C1 segment of cervical spinal cord (tissue), 14 donors: Measurements from ENCODE around the gene MTM1.

Experiments
- DNase-seq, 14 donors: peaks; one replicate each; lab custom pipeline; 2025; lab: John Stamatoyannopoulos, UW

Gene MTM1

DNA sequence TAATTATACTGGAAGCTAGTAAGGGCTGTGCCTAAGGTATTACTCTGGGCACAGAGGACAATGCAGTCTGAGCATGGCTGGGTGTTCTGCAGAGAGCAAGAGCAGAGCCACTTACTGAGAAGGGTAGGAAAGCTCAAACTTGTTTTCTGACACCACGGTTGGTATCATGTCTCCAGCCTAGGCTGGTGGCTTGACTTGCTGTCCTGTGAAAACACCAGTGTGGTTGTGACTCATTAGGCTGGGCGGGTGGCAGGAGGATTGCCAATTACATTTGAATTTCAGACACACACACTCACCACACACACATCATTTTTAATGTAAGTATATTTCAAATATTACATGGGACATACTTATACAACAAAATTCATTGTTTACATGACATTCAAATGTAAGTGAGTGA, 19.7 kb upstream of the MTM1 start:
- no peak for DNase-seq

DNA sequence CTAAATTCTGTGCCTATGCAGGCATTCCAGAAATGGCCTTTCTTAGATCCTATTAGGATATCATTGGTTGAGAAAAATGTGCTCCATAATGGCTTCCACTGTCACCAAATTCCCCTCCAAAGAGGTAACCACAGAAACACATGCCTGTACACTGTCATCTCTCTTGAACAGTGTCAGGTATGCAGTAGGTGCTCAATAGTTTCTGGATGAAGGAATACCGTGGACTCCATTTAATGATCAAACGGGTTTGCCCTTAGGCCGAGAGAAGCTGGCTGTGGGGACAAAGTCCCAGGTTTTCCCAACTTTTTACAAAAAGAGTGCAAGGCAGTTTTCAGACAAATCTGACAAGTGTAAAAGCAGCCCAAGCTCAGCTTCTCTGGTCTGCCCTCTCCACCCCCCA, 16.5 kb upstream of the MTM1 start:
- no peak for DNase-seq

DNA sequence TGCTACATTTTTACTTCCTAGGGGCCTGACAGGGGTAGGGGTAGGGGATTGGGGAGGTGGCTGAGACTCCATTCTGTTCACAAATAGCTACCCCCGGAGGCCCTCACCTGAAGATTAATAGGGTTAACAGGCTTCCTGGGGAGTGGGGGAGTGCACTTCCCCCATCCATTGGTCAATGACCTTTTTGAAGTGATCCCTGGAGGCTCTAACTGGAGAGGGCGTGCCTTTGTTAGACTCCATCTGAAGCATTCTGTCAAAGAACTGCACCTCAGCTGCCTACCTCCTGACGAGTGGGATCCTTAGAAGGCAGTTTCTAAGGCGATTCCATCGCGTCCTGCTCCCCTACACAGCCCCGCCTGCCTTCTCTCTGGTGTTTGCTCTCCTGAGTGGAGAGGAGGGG, 10.0 kb upstream of the MTM1 start:
- no peak for DNase-seq

DNA sequence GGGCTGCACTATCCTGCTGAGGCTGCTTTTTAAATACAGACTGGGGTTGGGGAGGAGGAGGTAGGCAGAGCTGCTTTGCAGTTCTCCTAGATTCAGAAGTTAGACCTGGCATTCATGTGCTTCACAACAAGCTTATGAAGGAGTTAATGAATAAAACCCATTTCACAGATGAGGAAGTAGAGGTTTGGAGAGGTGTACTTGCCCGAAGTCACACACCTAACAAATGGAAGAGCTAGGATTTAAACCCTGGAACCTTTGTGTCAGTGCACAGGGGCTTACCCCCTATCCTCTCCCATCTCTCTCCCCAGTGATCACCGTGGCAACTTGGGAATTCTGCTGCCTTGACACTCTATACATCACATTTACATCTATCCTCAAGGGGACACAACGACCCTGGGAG, 3.6 kb upstream of the MTM1 start:
- DNase-seq = no peak

DNA sequence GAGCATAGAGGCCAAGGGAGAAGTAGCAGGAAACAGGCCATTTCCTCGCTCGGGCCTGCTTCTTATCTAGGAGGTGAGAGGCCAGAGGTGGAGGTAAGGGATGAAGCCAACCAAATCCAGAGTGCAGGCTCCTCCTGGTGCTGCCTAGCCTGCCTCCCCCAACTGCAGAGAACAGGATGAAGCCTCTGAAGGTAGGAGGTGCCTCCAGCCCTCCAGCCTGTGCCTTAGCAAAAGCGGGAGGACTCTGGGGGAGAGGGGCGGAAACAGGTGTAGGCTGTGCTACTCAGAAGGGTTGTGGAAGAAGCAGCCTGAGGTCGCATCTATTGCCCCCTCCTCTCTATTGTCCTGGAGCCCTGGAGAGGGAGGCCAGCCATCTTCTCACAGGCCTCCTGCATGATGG, 2.9 kb upstream of the MTM1 start:
- DNase-seq = no peak

DNA sequence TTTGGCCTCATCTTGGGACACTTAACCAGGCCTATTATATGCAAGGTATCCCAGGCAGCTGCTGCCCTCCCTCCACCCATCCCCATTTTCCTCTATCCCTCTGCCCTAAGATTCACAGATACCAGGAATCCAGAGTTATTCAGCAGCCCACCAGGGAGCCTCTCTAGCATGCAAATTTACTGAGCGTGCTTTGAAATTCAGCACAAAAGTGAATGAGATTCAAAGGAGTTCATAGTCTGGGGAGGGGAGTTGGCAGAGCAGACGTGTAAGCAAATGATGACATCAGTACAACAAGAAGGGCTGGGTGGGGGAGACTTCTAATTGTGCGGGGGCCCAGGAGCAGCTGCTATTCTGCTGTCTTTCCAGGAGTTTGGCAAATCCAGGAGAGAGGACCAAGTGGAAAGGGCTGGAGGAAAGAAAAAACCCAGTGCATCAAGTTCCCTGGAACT, 1.7 kb upstream of the MTM1 start:
- peak in 1 of 14 donors; percentile 9 for DNase-seq

DNA sequence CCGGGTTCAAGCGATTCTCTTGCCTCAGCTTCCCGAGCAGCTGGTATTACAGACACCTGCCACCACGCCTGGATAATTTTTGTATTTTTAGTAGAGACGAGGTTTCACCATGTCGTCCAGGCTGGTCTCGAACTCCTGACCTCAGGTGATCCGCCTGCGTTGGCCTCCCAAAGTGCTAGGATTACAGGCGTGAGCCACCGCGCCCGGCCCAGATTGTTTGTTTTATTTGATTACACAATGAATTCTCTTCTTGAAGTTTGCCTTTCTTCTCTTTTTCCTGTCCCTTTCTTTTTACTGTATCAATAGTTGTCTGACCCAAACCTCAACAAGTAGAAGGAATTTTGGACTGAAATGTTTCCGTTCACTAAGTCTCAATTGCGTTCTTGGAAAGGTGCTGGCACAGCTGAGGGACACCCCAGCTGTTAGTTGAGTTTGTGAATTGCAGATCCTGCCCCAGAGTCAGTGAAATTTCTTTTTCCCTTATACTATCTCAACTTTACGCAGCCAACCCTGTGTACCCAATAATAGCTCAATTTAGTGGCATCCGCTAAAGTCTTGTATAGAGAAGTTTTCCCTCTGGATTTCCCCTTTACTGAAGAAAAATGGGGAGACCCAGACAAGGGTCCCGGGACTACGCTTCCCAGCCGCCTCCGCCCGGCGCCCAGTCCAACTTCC, 639 bp upstream of the MTM1 start:
- no peak for DNase-seq

DNA sequence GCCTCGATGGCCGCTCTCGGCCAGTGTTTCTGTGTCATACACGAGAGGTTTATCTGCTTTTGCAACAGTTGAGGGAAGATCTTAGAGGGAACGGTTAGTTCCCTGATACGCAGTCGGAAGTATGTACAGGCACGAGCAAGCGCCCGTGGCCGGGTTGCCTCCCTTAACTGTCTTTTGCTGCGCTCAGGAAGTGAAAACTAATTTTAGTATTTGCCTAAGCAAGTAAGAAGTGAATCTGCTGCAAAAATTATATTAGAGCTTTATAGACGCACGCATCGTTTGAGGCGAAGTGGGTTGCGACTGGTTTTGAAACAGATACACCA, 695 bp downstream of the MTM1 start:
- DNase-seq = no peak

DNA sequence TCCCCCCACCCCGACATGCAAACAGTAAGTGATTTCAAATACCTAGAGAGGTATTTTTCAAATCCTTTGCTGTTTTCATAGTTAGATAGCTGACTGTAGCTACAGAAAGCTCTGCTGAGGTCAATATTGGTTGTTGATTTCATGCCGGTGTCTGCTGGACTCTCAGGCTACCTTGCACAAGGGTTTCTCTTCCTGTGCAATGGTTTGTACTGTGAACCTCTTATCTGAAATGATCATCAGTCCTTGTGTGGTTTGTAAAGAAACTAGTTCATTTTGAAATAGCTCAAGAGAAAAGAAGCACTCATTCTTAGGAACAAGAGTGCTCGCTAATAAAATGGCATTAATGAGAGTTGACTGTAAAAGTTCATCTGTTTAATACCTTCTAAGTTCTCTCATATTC, 2.1 kb downstream of the MTM1 start:
- no peak for DNase-seq

DNA sequence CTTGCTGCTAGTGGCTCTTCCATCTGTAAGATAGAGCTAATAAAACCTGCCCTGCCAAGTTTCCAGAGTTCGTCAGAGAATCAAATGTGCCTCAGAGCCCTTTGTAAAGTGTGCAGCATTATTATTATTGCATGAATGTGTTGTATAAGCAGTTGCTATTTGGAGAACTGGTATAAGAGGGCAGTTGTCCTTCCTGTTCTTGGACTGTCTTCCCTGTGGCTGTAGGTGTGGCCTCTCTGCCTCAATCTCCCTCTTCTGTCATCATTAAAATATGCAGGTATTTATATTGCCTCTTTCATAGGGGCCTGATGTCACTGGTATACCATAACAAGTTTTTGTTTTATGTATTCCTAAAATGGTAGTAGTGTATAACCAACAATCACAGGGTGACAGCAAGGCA, 3.8 kb downstream of the MTM1 start:
- no peak for DNase-seq

DNA sequence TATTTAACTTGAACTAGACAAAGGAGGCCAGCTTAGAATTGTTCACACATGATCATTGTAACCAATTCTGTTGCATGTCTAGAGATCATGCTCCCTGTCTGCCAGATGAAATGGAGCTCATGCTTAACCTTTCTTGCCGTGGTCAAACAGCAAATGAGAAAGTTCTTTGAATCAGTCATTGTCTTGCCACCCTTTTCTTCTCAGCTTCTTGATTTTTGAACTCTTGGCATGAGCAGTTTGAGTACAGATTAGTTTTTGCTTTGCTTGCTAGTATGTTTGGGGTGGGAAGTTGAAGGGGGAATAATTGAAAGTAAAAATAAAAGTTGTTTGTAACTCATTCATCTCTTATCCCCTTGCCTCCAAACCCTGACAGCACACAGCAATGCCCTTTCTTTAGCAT, 4.7 kb downstream of the MTM1 start:
- no peak for DNase-seq

DNA sequence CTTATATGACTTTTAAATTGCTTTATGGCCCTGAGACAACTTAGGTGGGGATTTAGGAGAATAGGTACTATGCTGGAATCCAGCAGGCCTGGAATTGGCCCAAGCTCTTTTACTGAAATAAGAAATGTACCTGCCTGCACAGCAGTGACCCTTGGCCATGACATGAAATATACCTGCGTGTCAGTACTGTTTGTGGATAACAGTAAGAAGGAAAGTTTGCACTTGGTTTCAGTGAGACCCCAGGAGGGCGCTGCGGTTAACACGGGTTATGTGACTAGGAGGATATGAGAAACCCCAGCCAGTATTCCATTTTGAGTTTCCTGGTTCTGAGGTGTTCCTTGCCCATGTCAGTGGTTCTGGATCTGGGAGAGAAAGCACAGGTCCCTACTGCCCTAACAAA, 5.3 kb downstream of the MTM1 start:
- DNase-seq = no peak

DNA sequence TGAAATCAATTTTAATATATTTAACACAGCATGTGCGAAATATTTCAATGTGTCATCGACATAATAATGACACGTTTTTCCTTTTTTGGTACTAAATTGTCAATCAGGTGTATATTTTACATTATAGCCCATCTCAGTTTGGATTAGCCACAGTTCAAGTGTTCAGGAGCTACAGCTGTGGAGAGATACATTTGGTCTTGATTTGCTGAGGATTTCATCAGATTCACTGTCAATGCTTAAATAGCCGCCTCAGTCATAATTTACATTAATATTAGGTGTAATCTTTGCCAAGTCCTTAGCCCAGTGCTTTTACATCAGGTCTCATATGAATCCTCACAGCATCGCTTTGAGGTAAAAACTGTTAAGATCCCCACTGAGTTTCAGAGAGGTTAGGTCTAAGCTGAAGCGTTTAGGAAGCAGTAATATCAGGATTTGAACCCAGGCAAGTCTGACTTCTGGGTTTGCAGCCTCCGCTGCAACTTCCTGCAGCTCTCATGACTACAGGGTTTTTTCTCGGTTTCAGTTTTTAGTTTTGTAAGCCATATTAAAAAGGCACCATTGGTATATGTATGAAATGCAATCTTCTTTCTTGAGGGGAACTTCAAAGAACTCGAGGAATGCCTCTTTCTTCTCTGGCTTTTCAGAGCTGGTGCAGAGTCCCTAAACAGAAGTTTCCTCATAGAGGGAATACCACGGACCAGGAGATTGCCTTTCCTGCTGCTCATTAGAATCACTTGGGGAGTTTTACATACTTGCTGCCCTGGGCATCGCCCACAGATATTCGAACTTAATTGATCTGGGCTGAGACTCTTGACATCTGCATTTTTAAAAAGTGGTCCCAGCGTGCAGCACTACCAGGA, 6.4 kb downstream of the MTM1 start:
- DNase-seq = peak in 1 of 14 donors; percentile 2

DNA sequence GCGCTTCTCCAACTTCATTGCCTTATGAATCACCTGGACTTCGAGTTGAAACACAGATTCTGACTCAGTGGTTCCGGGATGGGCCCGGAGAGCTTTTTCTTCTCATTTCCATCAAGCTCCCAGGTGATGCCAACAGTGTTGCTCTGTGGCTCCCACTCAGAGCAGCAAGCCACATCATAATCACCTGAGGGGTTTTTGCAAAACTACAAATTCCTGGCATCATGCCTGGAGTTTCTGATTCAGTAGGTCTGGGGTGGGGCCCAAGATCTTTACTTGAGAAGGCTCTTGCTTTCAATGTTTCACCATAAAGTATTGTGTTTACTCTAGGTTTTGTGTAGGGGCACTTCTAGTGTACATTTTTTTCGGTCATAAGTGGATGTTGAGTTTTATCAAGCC, 7.0 kb downstream of the MTM1 start:
- no peak for DNase-seq

DNA sequence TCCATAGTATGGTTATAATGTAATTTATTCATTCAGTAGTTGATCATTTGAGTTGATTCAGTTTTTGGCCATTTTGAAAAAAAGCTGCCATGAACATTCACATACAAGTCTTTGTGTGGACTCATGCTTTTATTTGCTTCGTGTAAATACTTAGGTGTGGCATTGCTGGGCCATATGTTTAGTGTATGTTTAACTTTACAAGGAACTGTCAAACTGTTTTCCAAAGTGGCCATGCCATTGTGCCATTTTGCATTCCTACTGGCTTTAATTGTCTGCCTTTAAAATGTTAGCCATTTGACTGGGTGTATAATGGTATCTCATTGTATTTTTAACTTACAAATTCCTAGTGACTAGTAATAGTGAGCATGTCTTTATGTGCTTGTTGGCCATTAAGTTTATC, 8.8 kb downstream of the MTM1 start:
- DNase-seq = no peak

DNA sequence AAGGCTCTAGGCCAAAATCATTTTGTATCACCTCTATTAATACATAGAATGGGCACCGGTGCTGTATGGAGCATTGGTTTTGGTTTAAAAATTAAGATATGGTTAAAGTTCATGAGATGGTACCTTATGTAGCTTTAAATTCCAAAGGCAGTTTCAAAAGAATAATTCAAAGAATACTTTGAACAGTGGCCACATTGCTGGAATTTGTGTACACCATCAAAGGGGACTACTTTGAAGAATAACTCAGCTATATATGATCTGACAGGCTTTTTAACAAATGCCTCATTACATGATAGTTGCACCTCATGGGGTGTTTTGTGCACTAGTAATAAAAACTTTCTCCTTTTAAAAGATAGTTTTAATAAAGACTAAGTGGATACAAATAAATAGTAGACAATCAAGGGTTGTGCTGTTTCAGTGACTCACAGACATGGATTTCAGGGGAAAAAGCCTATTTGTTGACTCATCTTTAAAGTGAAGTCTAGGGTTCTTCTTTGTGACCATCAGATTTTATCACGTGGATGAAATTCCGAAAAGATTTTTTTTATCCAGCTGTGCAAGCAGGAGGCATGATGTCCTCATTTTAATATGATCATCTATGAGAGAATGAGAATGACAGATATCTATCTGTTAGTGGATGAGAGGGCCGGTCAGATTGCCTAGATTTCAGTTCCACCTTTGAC, 12.8 kb downstream of the MTM1 start:
- no peak for DNase-seq

DNA sequence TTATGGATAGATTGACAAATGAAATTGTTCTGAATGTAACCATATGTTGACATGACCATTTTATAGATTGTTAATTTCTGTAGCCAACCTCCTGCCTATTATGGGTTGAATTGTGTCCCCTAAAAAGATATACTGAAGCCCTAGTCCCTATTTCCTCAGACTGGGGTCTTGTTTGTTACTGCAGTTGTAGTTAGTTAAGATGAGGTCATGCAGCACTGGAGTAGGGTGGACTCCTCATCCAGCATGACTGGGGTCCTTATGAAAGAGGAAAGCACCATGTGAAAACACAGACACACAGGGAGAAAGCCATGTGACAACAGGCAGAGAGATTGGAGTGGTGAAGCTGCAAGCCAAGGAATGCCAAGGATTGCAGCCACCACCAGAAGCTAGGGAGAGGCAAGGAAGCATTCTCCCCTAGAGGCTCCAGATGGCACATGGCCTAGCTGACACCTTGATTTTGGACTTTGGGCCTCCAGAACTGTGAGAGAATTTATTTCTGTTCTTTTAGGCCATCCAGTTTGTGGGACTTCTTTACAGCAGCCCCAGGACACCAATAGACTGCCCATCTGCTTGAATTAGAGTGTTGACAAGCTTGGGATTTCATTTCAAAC, 14.0 kb downstream of the MTM1 start:
- DNase-seq = no peak

DNA sequence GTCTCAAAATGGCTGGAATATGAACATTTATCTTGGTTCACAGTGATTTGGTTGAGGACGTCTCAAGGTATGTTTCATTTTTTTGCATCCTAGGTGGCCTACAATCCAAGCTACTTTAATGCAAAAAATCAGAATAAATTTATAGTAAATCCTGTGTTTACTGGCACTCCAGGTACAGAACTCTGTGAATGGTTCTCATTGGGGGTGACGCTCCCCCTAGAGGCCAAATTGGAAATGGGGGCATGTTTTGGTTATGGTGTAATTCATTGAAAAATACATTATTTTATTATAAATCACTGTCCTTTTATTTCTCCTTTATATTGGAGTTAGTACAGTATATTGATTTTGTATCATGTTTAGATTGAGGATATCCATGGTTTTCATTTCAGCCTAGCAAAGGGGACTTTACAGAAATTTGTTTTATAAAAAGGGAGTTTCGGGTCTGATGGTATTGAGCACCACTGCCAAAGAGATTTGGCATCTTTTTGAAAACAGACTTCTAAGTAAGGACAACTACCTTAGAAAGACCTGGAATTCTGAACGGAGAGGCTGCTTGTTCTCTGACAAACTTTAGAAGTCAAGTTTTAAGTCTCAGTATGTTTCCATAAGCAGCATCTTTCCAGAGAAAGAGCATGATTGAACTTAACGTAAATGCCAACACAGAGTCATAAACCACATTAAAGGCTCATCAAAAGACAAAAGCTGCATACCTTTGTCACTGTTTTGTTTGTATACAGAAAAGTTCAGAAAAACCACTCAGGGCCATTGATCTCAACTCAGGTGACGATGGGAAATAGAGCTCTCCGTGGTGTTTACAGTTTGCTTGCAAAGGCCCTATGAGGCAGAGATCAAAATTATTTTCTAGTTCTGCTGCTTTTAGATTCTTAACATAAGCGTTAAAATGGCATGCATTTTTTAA, 19.4 kb downstream of the MTM1 start:
- DNase-seq = peak in 1 of 14 donors; percentile 19

DNA sequence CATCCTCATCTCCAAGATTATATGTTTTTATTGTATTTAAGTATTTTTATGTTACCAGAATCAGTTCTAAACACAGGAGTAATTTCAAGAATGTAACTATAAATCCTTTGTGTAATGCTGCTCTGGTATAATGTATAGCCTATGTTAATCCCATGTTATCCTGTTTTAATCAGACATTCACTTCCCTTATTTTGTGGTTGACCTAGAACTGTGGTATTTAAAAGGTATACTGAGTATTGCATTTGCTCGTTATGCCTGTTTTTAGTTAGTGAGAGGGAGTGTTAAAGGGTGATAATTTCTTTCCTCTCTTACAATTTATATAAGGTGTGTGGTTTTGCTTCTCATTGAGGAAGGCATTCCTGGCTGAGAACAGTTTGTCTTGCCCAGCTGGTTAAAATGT, 26.2 kb downstream of the MTM1 start:
- no peak for DNase-seq

DNA sequence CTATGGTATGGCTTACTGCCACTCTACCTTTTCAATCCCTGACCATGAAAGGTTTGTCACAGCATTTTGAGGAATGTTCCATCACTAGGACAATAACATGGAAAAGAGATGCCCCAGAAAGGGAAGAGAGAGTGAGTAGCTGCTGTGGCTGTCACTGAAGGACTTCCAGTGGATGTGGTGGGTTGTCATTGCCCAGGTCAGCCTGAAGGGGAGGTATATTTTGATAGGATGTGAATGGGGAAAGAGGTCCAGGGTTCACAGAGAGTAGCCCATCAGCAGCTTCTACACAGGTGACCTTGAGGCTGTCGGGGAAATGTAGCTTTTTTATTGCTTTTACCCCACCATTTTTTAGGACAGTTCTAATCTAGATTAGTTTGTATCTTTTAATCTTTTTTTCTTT, 30.8 kb downstream of the MTM1 start:
- no peak for DNase-seq

DNA sequence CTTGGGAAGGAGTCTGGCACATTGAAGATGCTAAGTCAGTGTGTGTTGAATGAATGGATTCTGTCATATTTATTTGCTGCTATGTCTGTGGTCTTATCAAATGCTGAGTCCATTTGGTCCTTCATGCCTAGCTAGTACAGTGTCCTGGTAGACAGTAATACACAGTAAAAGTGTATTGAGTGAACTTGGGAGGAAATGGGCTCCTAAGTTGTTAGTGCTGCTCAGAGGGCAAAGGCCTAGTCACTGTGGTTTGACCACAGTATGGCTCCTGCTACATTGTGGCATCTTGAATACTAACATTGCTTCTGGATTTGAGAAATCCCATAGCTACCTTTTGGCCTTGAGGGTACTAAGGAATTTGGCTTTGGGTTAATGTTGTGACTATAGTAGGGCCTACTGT, 33.9 kb downstream of the MTM1 start:
- DNase-seq = no peak
